Ammon's horn (tissue), 1 donor: ENCODE data around the gene ZNF804B.

Experiments used
- DNase-seq: peaks from one replicate; pipeline ENCODE4 v3.0.0-alpha.2; 2016; ENCODE audit warnings: low spot score

ZNF804B gene

DNA sequence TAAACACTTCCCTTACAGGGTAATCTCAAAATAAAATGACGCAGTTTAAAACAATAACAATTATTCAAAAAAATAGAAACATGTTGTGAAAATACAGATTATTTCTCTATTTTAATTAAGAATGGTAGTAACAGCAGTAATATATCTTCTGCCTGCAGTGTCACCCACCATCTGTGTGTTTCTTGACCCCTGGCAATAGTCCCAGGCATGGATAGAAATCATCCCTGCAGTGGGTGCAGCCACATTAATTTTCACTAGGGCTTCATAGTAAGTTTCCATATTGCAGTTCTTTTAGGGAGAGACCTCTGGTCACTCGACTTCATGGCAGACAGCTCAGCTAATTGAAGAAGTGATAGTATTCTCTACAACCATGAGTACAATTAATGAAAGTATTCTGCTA lies 506.1 kb downstream of the ZNF804B start:
- no peak for DNase-seq

GRCh38 chr7:89283302-89283701 lies 523.8 kb downstream of the ZNF804B start:
- DNase-seq: no peak

DNA sequence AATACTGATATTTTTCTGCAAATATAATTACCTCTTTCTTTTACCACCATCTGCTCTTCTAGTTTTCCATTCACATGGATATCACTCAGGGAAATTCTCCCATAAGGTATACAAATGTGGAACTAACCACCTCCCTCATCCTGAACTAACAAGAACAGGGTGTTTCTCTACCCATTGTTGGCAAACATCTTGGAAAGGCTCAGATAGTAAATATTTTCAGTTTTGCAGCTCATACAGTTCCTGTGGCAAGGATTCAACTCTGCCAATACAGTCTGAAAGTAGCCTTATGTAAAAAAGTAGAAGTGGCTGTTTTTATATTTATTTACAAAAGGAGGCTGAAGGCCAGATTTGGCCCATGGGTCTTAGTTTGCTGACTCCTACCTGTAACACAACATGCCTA lies 549.0 kb downstream of the ZNF804B start:
- DNase-seq: no peak

GRCh38 chr7:89311886-89312285 lies 552.4 kb downstream of the ZNF804B start:
- no peak for DNase-seq

GRCh38 chr7:89312551-89312950 lies 553.1 kb downstream of the ZNF804B start:
- DNase-seq: no peak

DNA sequence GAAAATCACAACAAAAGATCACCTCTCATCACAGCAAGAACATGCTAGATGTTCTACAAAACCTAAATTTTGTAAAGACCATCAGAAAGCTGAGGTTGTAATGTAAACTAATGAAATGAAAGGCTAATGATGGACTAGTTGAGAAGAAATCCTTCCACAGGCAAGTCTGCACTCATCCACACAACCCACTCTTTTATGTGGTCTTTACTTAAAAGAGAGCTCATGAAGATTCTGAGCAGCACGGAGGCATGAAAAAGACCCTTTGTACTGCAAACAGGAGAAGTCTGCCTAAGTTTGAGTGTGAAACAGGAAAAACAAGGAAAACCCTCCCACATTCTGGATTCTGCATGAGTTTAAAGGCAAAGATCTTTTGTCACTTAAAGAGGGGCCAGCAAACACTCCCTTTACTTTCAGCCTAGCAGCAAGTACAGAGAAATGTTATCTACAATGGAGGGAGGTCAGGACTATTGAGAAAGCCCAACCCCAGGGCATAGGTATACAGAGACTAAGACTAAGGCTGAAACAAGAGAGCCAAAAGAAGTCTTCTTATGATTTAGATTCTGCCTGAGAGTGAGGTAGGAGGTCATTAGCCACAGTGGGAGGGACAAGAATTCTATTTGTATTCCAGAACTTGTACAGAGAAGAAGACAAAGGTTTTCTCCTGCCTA lies 557.2 kb downstream of the ZNF804B start:
- DNase-seq: no peak

- no peak for DNase-seq
Observed at GRCh38 chr7:89332026-89332425, 572.5 kb downstream of the ZNF804B start.

- DNase-seq: no peak
Observed at GRCh38 chr7:89334797-89335196, 575.3 kb downstream of the ZNF804B start.

DNA sequence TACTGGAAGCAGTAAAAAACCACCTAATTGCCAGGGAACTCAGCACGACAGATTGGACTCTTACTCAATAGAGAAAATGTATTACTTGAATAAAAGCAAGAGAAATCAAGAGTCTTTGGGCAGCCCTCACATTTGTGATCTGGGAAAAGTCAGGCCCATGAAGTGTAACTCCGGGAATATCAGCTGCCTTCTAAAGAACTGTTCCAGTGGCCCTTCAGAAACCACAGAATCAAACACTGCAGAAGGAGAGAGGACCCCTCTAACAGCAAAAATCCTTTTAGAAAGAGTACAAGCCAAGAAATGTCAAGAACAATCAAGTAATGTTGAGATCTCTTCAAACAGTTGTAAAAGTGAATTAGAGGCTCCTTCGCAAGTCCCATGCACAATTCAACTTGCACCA lies 576.0 kb downstream of the ZNF804B start:
- no peak for DNase-seq

DNA sequence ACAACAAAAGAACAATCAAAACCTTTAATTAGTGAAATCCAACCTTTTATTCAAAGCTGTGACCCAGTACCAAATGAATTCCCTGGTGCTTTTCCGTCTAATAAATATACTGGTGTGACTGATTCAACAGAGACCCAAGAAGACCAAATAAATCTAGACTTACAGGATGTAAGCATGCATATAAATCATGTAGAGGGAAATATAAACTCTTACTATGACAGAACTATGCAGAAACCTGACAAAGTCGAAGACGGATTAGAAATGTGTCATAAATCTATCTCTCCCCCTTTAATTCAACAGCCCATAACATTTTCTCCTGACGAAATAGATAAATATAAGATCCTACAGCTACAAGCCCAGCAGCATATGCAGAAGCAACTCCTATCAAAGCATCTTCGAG lies 576.6 kb downstream of the ZNF804B start:
- no peak for DNase-seq

DNA sequence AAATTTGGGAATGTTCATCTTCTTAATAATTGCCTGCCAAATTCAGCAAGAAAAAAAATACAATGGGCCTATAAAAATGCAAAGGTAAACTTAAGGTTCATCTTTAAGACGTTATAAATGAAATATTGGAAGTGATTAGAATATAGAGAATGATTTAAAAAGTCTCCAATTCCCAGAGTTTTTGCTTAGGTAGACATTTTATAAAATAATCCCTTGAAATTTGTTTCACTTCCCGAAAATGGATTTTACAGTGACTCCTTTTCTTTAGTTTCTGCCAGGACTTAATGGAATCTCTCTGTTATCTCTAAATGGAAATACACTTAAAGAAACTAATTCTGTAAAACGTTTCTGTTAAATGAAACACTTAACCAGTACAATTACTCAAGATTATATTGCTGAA lies 580.2 kb downstream of the ZNF804B start:
- no peak for DNase-seq

GRCh38 chr7:89357121-89357520 lies 597.6 kb downstream of the ZNF804B start:
- DNase-seq: no peak

GRCh38 chr7:89377219-89377618 lies 617.7 kb downstream of the ZNF804B start:
- no peak for DNase-seq

GRCh38 chr7:89385411-89385810 lies 625.9 kb downstream of the ZNF804B start:
- no peak for DNase-seq
